DND-41 (cell line): ENCODE results near the gene USPL1.

Experiments
- ATAC-seq: fragments of 200-7000 bp; cut with Tn5 transposase; 3 replicates; pipeline ENCODE4 v1.9.1; 2021; ENCODE audit warnings: low read depth; ENCODE audit not compliant: insufficient read depth
- DNase-seq: peaks from one replicate; pipeline ENCODE4 v3.0.0-alpha.2; 2020
- H2AFZ ChIP-seq: 2 replicates; pipeline ENCODE4 v1.6.0; 2012; ENCODE audit warnings: low read depth, low read length
- H3K27ac ChIP-seq: 2 replicates; pipeline ENCODE4 v1.5.1; 2012; ENCODE audit warnings: low read length, inconsistent platforms
- H3K27me3 ChIP-seq: fragments of 200-600 bp; sonication (generic); 2 replicates; pipeline ENCODE4 v1.6.0; 2012; ENCODE audit warnings: low read length, mild to moderate bottlenecking, inconsistent platforms; ENCODE audit not compliant: insufficient read depth, poor library complexity
- H3K36me3 ChIP-seq: 2 replicates; pipeline ENCODE4 v1.5.1; 2012; ENCODE audit warnings: low read length, inconsistent platforms; ENCODE audit not compliant: insufficient read depth
- H3K4me1 ChIP-seq: 2 replicates; pipeline ENCODE4 v1.5.1; 2012; ENCODE audit warnings: mild to moderate bottlenecking, low read length; ENCODE audit not compliant: insufficient read depth
- H3K4me2 ChIP-seq: 2 replicates; pipeline ENCODE4 v1.6.0; 2012; ENCODE audit warnings: mild to moderate bottlenecking, moderate library complexity, low read length, inconsistent platforms; ENCODE audit not compliant: insufficient read depth
- H3K4me3 ChIP-seq, 2 experiments: fragments of 200-600 bp in 1 of 2; shearing (Covaris generic) in 1 of 2; 2 replicates each; pipeline ENCODE4 v1.5.1; 2012 to 2016; ENCODE audit warnings: inconsistent platforms in 2 of 2, low read length in 2 of 2, mild to moderate bottlenecking in 2 of 2, low read depth in 1 of 2, moderate library complexity in 1 of 2
- H3K79me2 ChIP-seq: 2 replicates; pipeline ENCODE4 v1.6.0; 2012; ENCODE audit warnings: low read length, inconsistent platforms; ENCODE audit not compliant: insufficient read depth
- H3K9ac ChIP-seq: 2 replicates; pipeline ENCODE4 v1.6.0; 2012; ENCODE audit warnings: low read depth, mild to moderate bottlenecking, inconsistent platforms, low read length, moderate library complexity
- H3K9me3 ChIP-seq: 2 replicates; pipeline ENCODE4 v1.5.1; 2012; ENCODE audit warnings: low read length, moderate library complexity, mild to moderate bottlenecking, inconsistent platforms; ENCODE audit not compliant: insufficient read depth, severe bottlenecking
- H4K20me1 ChIP-seq: 2 replicates; pipeline ENCODE4 v1.6.0; 2012; ENCODE audit warnings: low read length; ENCODE audit not compliant: insufficient read depth
- CTCF ChIP-seq: IDR thresholded peaks from 2 replicates; pipeline ENCODE4 v1.5.1; 2012; ENCODE audit warnings: borderline replicate concordance, low read length, moderate library complexity, mild to moderate bottlenecking; ENCODE audit not compliant: poor library complexity, severe bottlenecking; ENCODE audit errors: extremely low read depth
- EZH2 ChIP-seq: IDR thresholded peaks from 3 replicates; pipeline ENCODE4 v1.6.1; 2012; ENCODE audit warnings: borderline replicate concordance, low read depth, mild to moderate bottlenecking, moderate library complexity, low read length, inconsistent platforms; ENCODE audit not compliant: severe bottlenecking

Gene USPL1

DNA sequence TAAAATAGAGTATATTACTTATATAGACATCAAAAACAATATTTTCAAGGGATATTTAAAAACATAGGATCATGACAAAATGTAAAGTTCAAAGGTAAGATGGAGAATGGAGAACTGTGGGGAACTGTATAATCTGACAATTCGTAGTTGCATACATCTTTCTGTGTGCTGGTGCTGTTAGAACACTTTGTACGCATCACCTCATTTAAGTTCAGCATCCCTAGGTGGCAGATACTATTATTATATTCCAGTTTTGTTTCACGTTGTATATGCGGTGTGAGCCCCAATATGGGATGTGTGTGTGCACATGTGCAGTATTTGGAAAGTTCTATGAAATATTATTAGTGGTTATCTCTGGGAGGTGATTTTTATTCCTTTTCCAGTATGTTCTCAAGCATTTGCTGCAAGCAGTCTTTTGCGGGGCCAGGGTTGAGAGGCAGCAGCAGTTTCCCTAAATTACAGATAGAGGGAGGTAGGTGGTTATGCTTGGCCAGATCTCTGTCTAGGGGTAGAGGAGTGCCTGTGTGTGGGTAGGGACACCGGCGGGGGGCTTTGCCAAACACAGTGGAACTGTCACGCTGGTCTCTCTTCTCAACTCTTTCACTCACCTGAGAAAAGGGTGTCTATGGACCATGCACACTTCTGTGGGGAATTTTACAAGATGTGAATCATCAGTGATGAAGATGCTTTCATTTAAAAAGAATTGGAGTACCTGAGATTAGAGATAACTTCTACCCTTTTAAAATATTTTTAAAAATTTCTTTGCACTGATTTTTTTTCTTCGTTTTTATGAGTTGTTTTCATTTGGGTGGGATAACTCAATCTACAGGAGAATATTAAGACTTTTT is 62.0 kb downstream of the USPL1 start:
- peak; percentile 47 for TF ChIP-seq CTCF
- TF ChIP-seq EZH2 = no peak
- Histone ChIP-seq H3K36me3 (no peaks in the 10 kb centered on the region), H3K4me1 (no peaks in the 10 kb centered on the region), H3K27me3 (no peaks in the 10 kb centered on the region), H4K20me1 (no peaks in the 10 kb centered on the region), H2AFZ (no peak overlapping the region), H3K9me3 (no peaks in the 10 kb centered on the region), H3K79me2 (no peaks in the 10 kb centered on the region), H3K27ac (no peak overlapping the region), H3K4me3 (no peak overlapping the region), H3K9ac (no peak overlapping the region), H3K4me2 (no peak overlapping the region)
- DNase-seq = no peak
- peak; percentile 78 for ATAC-seq

GRCh38 chr13:30681843-30682242 is 64.1 kb downstream of the USPL1 start:
- ATAC-seq (no peak), DNase-seq (no peak)
- no peak overlapping the region for H3K27ac ChIP-seq
- no peaks in the 10 kb centered on the region for H3K36me3 ChIP-seq
- no peak overlapping the region for H3K9ac ChIP-seq
- no peak overlapping the region for H2AFZ ChIP-seq
- no peaks in the 10 kb centered on the region for H3K27me3 ChIP-seq
- no peaks in the 10 kb centered on the region for H3K79me2 ChIP-seq
- no peak overlapping the region for H3K4me3 ChIP-seq
- H3K9me3 ChIP-seq = no peaks in the 10 kb centered on the region
- H3K4me1 ChIP-seq = no peaks in the 10 kb centered on the region
- H3K4me2 ChIP-seq = no peak overlapping the region
- TF ChIP-seq EZH2 = no peak
- TF ChIP-seq CTCF = no peak
- H4K20me1 ChIP-seq = no peaks in the 10 kb centered on the region

GRCh38 chr13:30685320-30685859 is 67.7 kb downstream of the USPL1 start:
- Histone ChIP-seq H3K9me3 (no peaks in the 10 kb centered on the region), H3K27ac (no peak overlapping the region), H3K4me1 (peaks cover 7% of the 10 kb centered on the region), H3K4me3 (no peak overlapping the region), H3K36me3 (no peaks in the 10 kb centered on the region), H2AFZ (no peak overlapping the region), H3K27me3 (no peaks in the 10 kb centered on the region), H3K4me2 (no peak overlapping the region), H3K79me2 (no peaks in the 10 kb centered on the region), H3K9ac (no peak overlapping the region), H4K20me1 (no peaks in the 10 kb centered on the region)
- TF ChIP-seq CTCF (no peak), EZH2 (no peak)
- DNase-seq = no peak
- ATAC-seq = no peak
